Subcutaneous adipose tissue (tissue), 4 donors: ENCODE measurements around the gene BANP. TPM values are rescaled to one million over a fixed set of nuclear protein-coding genes. Genes with fewer than 3 reads are reported as not detected.

ENCODE experiments used
- CTCF ChIP-seq: fragments of 450-650 bp; IDR thresholded peaks from one replicate; pipeline ENCODE4 v1.5.1; 2016; ENCODE audit warnings: low read depth, mild to moderate bottlenecking, control low read depth, antibody characterized with exemption, moderate library complexity
- total RNA-seq, 4 donors: library from RNA; depleted of rRNA; stranded (reverse); fragments of >200 nt; gene quantifications; one replicate each; pipeline ENCODE4 v1.1.0, GENCODE V29; 2016

The BANP gene
- total RNA-seq, 4 donors from 2014 or later: 12.9 to 21.1 (median 16.9) TPM

GRCh38 chr16:88055356-88055755 lies 104.1 kb downstream of the BANP start:
- no peak for TF ChIP-seq CTCF

- TF ChIP-seq CTCF: no peak
Observed at GRCh38 chr16:88056212-88056611, 105.0 kb downstream of the BANP start.

- TF ChIP-seq CTCF: no peak
Observed at GRCh38 chr16:88057656-88058055, 106.4 kb downstream of the BANP start.

GRCh38 chr16:88058136-88058535 lies 106.9 kb downstream of the BANP start:
- TF ChIP-seq CTCF: no peak

- TF ChIP-seq CTCF: no peak
Observed at GRCh38 chr16:88058817-88059216, 107.6 kb downstream of the BANP start.

GRCh38 chr16:88059701-88060386 lies 108.6 kb downstream of the BANP start:
- TF ChIP-seq CTCF: no peak

GRCh38 chr16:88060524-88061219 lies 109.4 kb downstream of the BANP start:
- TF ChIP-seq CTCF: no peak
